Smooth muscle cell (in vitro differentiated cells): ENCODE measurements around the gene NUDT12. TPM values are rescaled to one million over a fixed set of nuclear protein-coding genes. Genes with fewer than 3 reads are reported as not detected.

ENCODE experiments used
- DNase-seq: peaks from one replicate; lab custom pipeline; 2025; ENCODE audit not compliant: unreplicated experiment; lab: John Stamatoyannopoulos, UW
- H2AFZ ChIP-seq: fragments of 200-600 bp; sonication (generic); 2 replicates; pipeline ENCODE4 v1.6.0; 2016; ENCODE audit warnings: antibody characterized with exemption, low read depth, mild to moderate bottlenecking
- H3F3A ChIP-seq: fragments of 200-600 bp; sonication (generic); 2 replicates; pipeline ENCODE4 v1.6.0; 2017; ENCODE audit warnings: antibody characterized with exemption, low read depth
- H3K27ac ChIP-seq: fragments of 200-600 bp; sonication (generic); 2 replicates; pipeline ENCODE4 v1.5.1; 2016; ENCODE audit warnings: low read depth, mild to moderate bottlenecking
- H3K27me3 ChIP-seq: fragments of 200-600 bp; sonication (generic); 2 replicates; pipeline ENCODE4 v1.6.1; 2016; ENCODE audit warnings: low read depth, mild to moderate bottlenecking
- H3K36me3 ChIP-seq: fragments of 200-600 bp; sonication (generic); 2 replicates; pipeline ENCODE4 v1.5.1; 2016; ENCODE audit warnings: low read depth
- H3K4me1 ChIP-seq: fragments of 200-600 bp; sonication (generic); 2 replicates; pipeline ENCODE4 v1.5.1; 2016; ENCODE audit warnings: low read depth
- H3K4me2 ChIP-seq: fragments of 200-600 bp; sonication (generic); 2 replicates; pipeline ENCODE4 v1.6.0; 2016; ENCODE audit warnings: mild to moderate bottlenecking
- H3K4me3 ChIP-seq: fragments of 200-600 bp; sonication (generic); 2 replicates; pipeline ENCODE4 v1.5.1; 2016; ENCODE audit warnings: mild to moderate bottlenecking
- H3K79me2 ChIP-seq: fragments of 200-600 bp; sonication (generic); 2 replicates; pipeline ENCODE4 v1.6.0; 2016; ENCODE audit warnings: low read depth, mild to moderate bottlenecking
- H3K9ac ChIP-seq: fragments of 200-600 bp; sonication (generic); 2 replicates; pipeline ENCODE4 v1.6.0; 2016; ENCODE audit warnings: low read depth
- H3K9me3 ChIP-seq: fragments of 200-600 bp; sonication (generic); replicated peaks from 2 replicates; pipeline ENCODE4 v1.5.1; 2016; ENCODE audit warnings: low read depth
- H4K20me1 ChIP-seq: fragments of 200-600 bp; sonication (generic); 2 replicates; pipeline ENCODE4 v1.6.0; 2016; ENCODE audit warnings: low read depth
- WGBS: methylation state at CpG from one replicate; pipeline ENCODE4 v1.1.7; 2016; ENCODE audit warnings: low lambda C conversion rate; 5-methylcytosine and 5-hydroxymethylcytosine counted together
- polyA plus RNA-seq: library from polyadenylated mRNA; unstranded; fragments of >200 nt; fragmentation: Nextera tagmentation; extraction: Ambion mirVana; gene quantifications from 2 replicates; pipeline ENCODE4 v1.2.1, GENCODE V29; 2016
- total RNA-seq: library from RNA; depleted of rRNA; stranded (reverse); fragments of >200 nt; gene quantifications from 2 replicates; pipeline ENCODE4 v1.2.3, GENCODE V29; 2014
- TF ChIP-seq, protein P1 (sequence below): fragments of 200-600 bp; sonication (generic); IDR thresholded peaks from 2 replicates; pipeline ENCODE4 v1.5.1; 2017; ENCODE audit warnings: borderline replicate concordance, mild to moderate bottlenecking, antibody characterized with exemption; ENCODE audit not compliant: insufficient read depth, poor library complexity, severe bottlenecking

NUDT12 gene
- total and polyA plus RNA-seq, 2 experiments from 2014 or later, result 6.5 to 14.9 TPM

DNA sequence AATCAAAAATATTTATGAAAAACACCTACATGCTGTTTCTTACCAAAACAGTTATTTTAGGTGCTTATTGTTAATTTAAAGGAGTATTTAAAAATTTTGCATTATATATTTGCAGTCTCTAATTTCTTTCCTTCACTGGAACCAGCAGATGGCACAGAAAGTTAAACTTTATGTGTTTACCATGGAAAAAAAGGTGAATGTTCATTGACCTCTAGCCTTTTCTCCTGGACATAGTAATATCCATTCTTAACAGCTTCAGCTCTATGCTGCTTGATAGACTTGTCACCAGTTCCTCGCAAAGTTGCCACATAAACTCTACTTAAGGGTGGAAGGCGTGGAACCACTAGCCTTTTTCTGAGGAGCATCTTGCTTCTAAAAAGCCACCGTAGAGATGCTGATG lies 38.7 kb upstream of the NUDT12 start:
- Histone ChIP-seq H3F3A (no peaks in the 10 kb centered on the region), H3K27ac (no peak overlapping the region), H3K79me2 (no peaks in the 10 kb centered on the region), H3K9ac (no peak overlapping the region), H3K4me1 (no peaks in the 10 kb centered on the region), H3K4me2 (no peak overlapping the region), H3K9me3 (no peaks in the 10 kb centered on the region), H4K20me1 (no peaks in the 10 kb centered on the region), H3K36me3 (no peaks in the 10 kb centered on the region), H2AFZ (no peak overlapping the region), H3K27me3 (no peaks in the 10 kb centered on the region), H3K4me3 (no peak overlapping the region)
- TF ChIP-seq, protein P1, sequence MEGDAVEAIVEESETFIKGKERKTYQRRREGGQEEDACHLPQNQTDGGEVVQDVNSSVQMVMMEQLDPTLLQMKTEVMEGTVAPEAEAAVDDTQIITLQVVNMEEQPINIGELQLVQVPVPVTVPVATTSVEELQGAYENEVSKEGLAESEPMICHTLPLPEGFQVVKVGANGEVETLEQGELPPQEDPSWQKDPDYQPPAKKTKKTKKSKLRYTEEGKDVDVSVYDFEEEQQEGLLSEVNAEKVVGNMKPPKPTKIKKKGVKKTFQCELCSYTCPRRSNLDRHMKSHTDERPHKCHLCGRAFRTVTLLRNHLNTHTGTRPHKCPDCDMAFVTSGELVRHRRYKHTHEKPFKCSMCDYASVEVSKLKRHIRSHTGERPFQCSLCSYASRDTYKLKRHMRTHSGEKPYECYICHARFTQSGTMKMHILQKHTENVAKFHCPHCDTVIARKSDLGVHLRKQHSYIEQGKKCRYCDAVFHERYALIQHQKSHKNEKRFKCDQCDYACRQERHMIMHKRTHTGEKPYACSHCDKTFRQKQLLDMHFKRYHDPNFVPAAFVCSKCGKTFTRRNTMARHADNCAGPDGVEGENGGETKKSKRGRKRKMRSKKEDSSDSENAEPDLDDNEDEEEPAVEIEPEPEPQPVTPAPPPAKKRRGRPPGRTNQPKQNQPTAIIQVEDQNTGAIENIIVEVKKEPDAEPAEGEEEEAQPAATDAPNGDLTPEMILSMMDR, result no peak
- no peak for DNase-seq
- 86% methylated on average over 3 of the region's 3 CpGs for WGBS

GRCh38 chr5:103600086-103600485 lies 37.5 kb upstream of the NUDT12 start:
- Histone ChIP-seq H3K36me3 (no peaks in the 10 kb centered on the region), H3K27me3 (no peaks in the 10 kb centered on the region), H4K20me1 (no peaks in the 10 kb centered on the region), H3K4me2 (no peak overlapping the region), H3K9me3 (no peaks in the 10 kb centered on the region), H2AFZ (no peak overlapping the region), H3K4me3 (no peak overlapping the region), H3K4me1 (no peaks in the 10 kb centered on the region), H3F3A (no peaks in the 10 kb centered on the region), H3K79me2 (no peaks in the 10 kb centered on the region), H3K27ac (no peak overlapping the region), H3K9ac (no peak overlapping the region)
- no peak for DNase-seq
- TF ChIP-seq, protein P1, result no peak
- 84% methylated on average over 1 of the region's 1 CpG for WGBS

- WGBS, result 90% methylated on average over 3 of the region's 3 CpGs
- Histone ChIP-seq H3F3A (no peaks in the 10 kb centered on the region), H3K4me3 (no peak overlapping the region), H4K20me1 (no peaks in the 10 kb centered on the region), H2AFZ (no peak overlapping the region), H3K4me1 (no peaks in the 10 kb centered on the region), H3K27me3 (no peaks in the 10 kb centered on the region), H3K79me2 (no peaks in the 10 kb centered on the region), H3K27ac (no peak overlapping the region), H3K9me3 (no peaks in the 10 kb centered on the region), H3K36me3 (no peaks in the 10 kb centered on the region), H3K4me2 (no peak overlapping the region), H3K9ac (no peak overlapping the region)
- TF ChIP-seq, protein P1, result no peak
- no peak for DNase-seq
Measured at GRCh38 chr5:103598997-103599566, 36.5 kb upstream of the NUDT12 start.

DNA sequence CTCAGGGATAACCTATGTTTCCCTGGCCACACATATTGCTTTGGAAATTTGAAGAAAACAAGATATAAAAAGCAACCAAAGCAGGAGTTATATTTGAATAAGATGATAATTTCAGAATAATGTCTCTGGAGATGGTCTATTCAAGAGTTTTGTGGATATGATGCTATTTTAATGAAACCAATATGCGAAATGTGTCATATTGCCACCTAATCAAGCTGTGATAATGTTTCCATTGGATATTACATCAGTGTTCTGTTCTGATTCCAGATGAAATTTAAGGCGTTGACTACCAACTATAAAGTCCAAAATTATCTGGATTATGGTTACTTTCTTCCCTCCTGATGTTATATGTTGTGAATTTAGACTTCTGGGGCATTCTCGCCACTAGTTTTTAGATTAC lies 27.6 kb upstream of the NUDT12 start:
- H3K27ac ChIP-seq, result no peak overlapping the region
- H3F3A ChIP-seq, result no peaks in the 10 kb centered on the region
- WGBS, result 79% methylated on average over 3 of the region's 3 CpGs
- DNase-seq, result no peak
- H3K36me3 ChIP-seq, result no peaks in the 10 kb centered on the region
- H3K4me3 ChIP-seq, result no peak overlapping the region
- TF ChIP-seq, protein P1, result no peak
- H3K9ac ChIP-seq, result no peak overlapping the region
- H3K27me3 ChIP-seq, result no peaks in the 10 kb centered on the region
- no peaks in the 10 kb centered on the region for H4K20me1 ChIP-seq
- no peak overlapping the region for H2AFZ ChIP-seq
- H3K79me2 ChIP-seq, result no peaks in the 10 kb centered on the region
- no peaks in the 10 kb centered on the region for H3K4me1 ChIP-seq
- H3K9me3 ChIP-seq, result no peaks in the 10 kb centered on the region
- no peak overlapping the region for H3K4me2 ChIP-seq
